ENCODE data around the gene LSP1. TPM values are rescaled to one million over a fixed set of nuclear protein-coding genes. Genes with fewer than 3 reads are reported as not detected.
A peak's percentile ranks its signal among the peaks of the same experiment; 100 is the strongest.

Gene LSP1
- total and polyA plus RNA-seq, 8 donors: 9.8 to 239 (median 58.9) TPM

- WGBS, 5 donors: 70 to 82% (median 76%) methylated on average over 15 to 27 of the region's 27 CpGs
- Histone ChIP-seq H3K4me3 (peak overlapping the region; percentile 25 to 45 (median 39)), H3K36me3 (no peaks in the 10 kb centered on the region), H3K9me3 (no peaks in the 10 kb centered on the region), H3K4me1 (peaks cover 0 to 61% (median 9%) of the 10 kb centered on the region in 4 donors), H3K27ac (peak overlapping the region in 2 of 5 donors; percentile 79 to 80), H3K27me3 (no peaks in the 10 kb centered on the region)
- TF ChIP-seq POLR2A (IDR thresholded peaks at IDR 0.05): no peak
- no peak for TF ChIP-seq POLR2AphosphoS5 (IDR thresholded peaks at IDR 0.05)
- TF ChIP-seq EP300 (IDR thresholded peaks at IDR 0.05): no peak
- TF ChIP-seq, protein P1, sequence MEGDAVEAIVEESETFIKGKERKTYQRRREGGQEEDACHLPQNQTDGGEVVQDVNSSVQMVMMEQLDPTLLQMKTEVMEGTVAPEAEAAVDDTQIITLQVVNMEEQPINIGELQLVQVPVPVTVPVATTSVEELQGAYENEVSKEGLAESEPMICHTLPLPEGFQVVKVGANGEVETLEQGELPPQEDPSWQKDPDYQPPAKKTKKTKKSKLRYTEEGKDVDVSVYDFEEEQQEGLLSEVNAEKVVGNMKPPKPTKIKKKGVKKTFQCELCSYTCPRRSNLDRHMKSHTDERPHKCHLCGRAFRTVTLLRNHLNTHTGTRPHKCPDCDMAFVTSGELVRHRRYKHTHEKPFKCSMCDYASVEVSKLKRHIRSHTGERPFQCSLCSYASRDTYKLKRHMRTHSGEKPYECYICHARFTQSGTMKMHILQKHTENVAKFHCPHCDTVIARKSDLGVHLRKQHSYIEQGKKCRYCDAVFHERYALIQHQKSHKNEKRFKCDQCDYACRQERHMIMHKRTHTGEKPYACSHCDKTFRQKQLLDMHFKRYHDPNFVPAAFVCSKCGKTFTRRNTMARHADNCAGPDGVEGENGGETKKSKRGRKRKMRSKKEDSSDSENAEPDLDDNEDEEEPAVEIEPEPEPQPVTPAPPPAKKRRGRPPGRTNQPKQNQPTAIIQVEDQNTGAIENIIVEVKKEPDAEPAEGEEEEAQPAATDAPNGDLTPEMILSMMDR (IDR thresholded peaks at IDR 0.05): no peak
- intact Hi-C loops (cut with DNase I; ENCODE audit: low total_unique reads): no loop called here
- no peak for DNase-seq
Observed at GRCh38 chr11:1854132-1854948, 1.5 kb downstream of the LSP1 start.

DNA sequence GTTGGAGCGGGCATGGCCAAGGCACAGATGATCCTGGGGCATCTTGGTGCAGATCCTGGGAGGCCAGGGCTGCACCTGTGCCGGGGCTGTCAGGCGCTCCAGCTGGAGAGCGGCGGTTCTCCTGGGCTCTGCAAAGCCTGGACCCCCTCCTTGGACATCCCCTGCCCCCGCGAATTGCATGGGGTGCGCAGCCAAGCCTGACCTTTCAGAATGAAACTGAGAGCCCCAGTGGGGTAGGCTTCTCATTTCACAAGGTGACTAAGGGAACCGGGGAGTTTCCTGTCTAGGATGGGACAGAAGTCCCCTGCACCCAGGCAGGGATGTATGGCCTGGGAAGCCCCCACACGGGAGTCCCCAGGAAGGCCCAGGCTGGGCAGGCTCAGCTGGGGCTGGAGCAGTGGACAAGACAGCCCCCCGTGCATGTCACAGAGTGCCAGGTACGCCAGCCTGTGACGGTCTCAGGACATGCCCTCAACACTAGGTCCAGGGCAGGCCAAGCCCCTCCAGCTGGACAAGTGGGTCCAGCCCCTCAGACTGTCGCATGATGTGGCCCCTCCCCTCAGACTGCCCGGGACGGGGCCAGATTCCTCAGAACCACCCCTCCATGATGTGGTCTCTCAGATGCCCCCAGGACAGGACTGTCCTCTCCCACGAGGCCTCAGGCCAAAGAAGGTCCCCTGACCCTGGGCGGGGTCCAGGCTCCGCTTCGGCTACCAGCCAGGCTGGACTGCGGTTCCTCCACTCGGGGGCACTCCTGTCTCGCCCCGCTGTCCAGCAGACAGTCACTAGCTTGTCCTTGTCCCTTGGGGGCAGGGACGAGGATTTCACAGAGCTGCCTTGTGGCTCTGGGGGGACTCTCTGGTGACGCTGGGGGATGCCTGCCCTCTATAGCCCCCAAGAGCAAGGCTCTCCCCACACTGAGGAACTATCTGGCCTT lies 2.3 kb downstream of the LSP1 start:
- 68 to 78% (median 72%) methylated on average over 13 to 26 of the region's 26 CpGs for WGBS, 5 donors
- Histone ChIP-seq H3K9me3 (no peaks in the 10 kb centered on the region), H3K4me3 (peak overlapping the region; percentile 19 to 45 (median 39)), H3K27me3 (no peaks in the 10 kb centered on the region), H3K36me3 (no peaks in the 10 kb centered on the region), H3K27ac (peak overlapping the region in 1 of 5 donors; percentile 22), H3K4me1 (peaks cover 0 to 54% (median 9%) of the 10 kb centered on the region in 4 donors)
- TF ChIP-seq, protein P1 (IDR thresholded peaks at IDR 0.05): no peak
- TF ChIP-seq POLR2A (IDR thresholded peaks at IDR 0.05): no peak
- intact Hi-C loops (cut with DNase I; ENCODE audit: low total_unique reads): no loop called here
- no peak for DNase-seq

GRCh38 chr11:1855886-1856265 lies 3.0 kb downstream of the LSP1 start:
- WGBS, 5 donors: 90 to 98% (median 91%) methylated on average over 10 to 11 of the region's 11 CpGs; no CpG with 5 or more reads in 1 of the 5 donors

More at GRCh38 chr11:1855886-1856265, 3.0 kb downstream of the LSP1 start:
- Histone ChIP-seq H3K36me3 (no peaks in the 10 kb centered on the region), H3K4me3 (peak overlapping the region in 1 of 4 donors; percentile 42), H3K4me1 (peaks cover 0 to 51% (median 9%) of the 10 kb centered on the region in 4 donors), H3K27me3 (no peaks in the 10 kb centered on the region), H3K27ac (no peak overlapping the region), H3K9me3 (no peaks in the 10 kb centered on the region)
- intact Hi-C loops (cut with DNase I; ENCODE audit: low total_unique reads): no loop called here
- DNase-seq: no peak
- TF ChIP-seq POLR2AphosphoS5 (IDR thresholded peaks at IDR 0.05): no peak
- no peak for TF ChIP-seq EP300 (IDR thresholded peaks at IDR 0.05)
- no peak for TF ChIP-seq POLR2A (IDR thresholded peaks at IDR 0.05)
- TF ChIP-seq, protein P1 (IDR thresholded peaks at IDR 0.05): no peak

Data from stomach (tissue), 9 donors.